Heart left ventricle (tissue), 13 donors: ENCODE results near the gene HEMGN.

Experiments used
- CTCF ChIP-seq, 12 donors: fragments of 200-600 bp; sonication (generic) in 4 of 12; IDR thresholded peaks; one replicate each; pipeline versions ENCODE4 v1.5.0 to v1.8.0; 2018 to 2022; ENCODE audit warnings: antibody characterized with exemption in 12 of 12, mild to moderate bottlenecking in 5 of 12
- POLR2A ChIP-seq, 2 donors: fragments of 450-650 bp; IDR thresholded peaks; one replicate each; pipeline ENCODE4 v1.6.1; 2017; ENCODE audit warnings: antibody characterized with exemption in 2 of 2, mild to moderate bottlenecking in 2 of 2, moderate library complexity in 2 of 2
- donor health status: ischemic (EF 13 %, LVEDD 7.1; RV severe dilation, severe dysfunction).
- donor health status: DM: no; HTN: yes; CAD: no.
- donor health status: DM: no; HTN: no; CAD: no.
- donor health status: ischemic (EF 25% LVEDD 6.9; RV normal size, moderate dysfunction).
- donor health status: ischemic (EF 25% LVEDD 5.7; RV mildly dilated, moderate dysfunction).
- donor health status: ischemic (EF 35%, LVEDD 5.7; RV mildly dilated, moderate dysfunction).
- donor health status: nonischemic (EF 11% LVEDD 7.7; RV severe dilation, severe dysfunction).
- donor health status: DM: yes; HTN: yes; CAD: no.
- donor health status: PGD.
- donor health status: ischemic (EF 29% LVEDD 5.4; RV normal size, mild dysfunction).
- donor health status: nonischemic (EF 23%, LVEDD 6.1; RV moderate dilation, normal function).

- TF ChIP-seq CTCF (IDR thresholded peaks at IDR 0.05): no peak
- TF ChIP-seq POLR2A (IDR thresholded peaks at IDR 0.05): no peak
These were observed 4.5 kb downstream of the HEMGN start for GRCh38 chr9:97933297-97933998.
